ENCODE data around the gene CCDC178. TPM values are rescaled to one million over a fixed set of nuclear protein-coding genes. Genes with fewer than 3 reads are reported as not detected.

Gene CCDC178
- total RNA-seq, 1 donor: not detected

DNA sequence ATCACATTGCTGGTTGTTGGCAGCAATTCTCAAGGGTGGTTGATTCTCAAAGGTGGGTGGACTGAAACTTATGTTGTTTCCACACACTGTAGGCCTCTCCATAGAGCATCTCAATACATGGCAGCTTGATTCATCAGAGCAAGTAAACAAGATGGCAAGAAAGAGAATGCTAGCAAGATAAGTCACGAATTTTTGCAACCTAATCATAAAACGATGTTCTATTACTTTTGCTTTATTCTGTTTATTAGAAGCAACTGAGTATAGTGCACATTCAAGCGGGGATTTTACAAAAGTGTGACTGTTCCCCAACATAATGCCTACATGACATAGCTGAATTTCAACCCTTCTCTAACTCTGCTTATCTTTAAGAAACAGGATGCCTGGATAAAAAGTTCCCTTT is 136.2 kb downstream of the CCDC178 start:
- Histone ChIP-seq H3K4me1 (ENCODE audit: insufficient read depth, low read length) (no peaks in the 10 kb centered on the region), H3K27me3 (ENCODE audit: insufficient read depth, low read length) (no peaks in the 10 kb centered on the region), H3K9me3 (ENCODE audit: low read depth, low read length) (no peaks in the 10 kb centered on the region), H3K4me3 (ENCODE audit: low read length) (no peak overlapping the region)

GRCh38 chr18:33291539-33291938 is 149.0 kb downstream of the CCDC178 start:
- Histone ChIP-seq H3K4me1 (ENCODE audit: insufficient read depth, low read length) (no peaks in the 10 kb centered on the region), H3K27me3 (ENCODE audit: insufficient read depth, low read length) (no peaks in the 10 kb centered on the region), H3K9me3 (ENCODE audit: low read depth, low read length) (no peaks in the 10 kb centered on the region), H3K4me3 (ENCODE audit: low read length) (no peak overlapping the region)

DNA sequence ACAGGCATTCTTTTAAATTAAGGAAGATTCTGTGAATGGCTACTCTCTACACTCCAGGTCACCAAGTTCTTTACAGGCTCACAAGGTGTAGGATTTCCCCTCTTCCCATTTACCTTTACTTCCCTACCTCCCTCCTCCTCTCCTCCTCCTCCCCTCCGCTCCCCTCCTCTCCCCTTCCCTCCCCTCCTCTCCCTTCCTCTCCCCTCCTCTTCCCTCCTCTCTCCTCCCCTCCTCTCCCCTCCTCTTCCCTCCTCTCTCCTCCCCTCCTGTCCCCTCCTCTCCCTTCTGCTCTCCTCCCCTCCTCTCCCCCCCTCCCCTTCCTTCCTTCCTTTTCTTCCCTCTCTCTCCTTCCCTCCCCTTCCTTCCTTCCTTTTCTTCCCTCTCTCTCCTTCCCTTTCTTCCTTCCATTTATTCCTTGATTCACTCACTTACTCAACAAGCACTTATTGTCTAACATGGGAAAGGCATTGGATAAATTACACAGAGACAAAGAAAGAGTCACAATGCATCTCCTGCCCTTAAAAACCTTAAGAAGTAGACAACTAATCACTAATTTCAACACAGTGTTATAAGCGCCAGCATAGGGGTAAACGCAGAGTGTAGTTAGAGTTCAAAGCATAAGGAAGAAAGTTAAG is 152.3 kb downstream of the CCDC178 start:
- H3K9me3 ChIP-seq (ENCODE audit: low read depth, low read length): no peaks in the 10 kb centered on the region
- H3K4me3 ChIP-seq (ENCODE audit: low read length): no peak overlapping the region
- H3K4me1 ChIP-seq (ENCODE audit: insufficient read depth, low read length): no peaks in the 10 kb centered on the region
- no peaks in the 10 kb centered on the region for H3K27me3 ChIP-seq (ENCODE audit: insufficient read depth, low read length)

- H3K27me3 ChIP-seq (ENCODE audit: insufficient read depth, low read length): no peaks in the 10 kb centered on the region
- H3K4me3 ChIP-seq (ENCODE audit: low read length): no peak overlapping the region
- no peaks in the 10 kb centered on the region for H3K4me1 ChIP-seq (ENCODE audit: insufficient read depth, low read length)
- H3K9me3 ChIP-seq (ENCODE audit: low read depth, low read length): no peaks in the 10 kb centered on the region
Observed at GRCh38 chr18:33282709-33283333, 157.7 kb downstream of the CCDC178 start.

- Histone ChIP-seq H3K9me3 (ENCODE audit: low read depth, low read length) (no peaks in the 10 kb centered on the region), H3K27me3 (ENCODE audit: insufficient read depth, low read length) (no peaks in the 10 kb centered on the region), H3K4me1 (ENCODE audit: insufficient read depth, low read length) (no peaks in the 10 kb centered on the region), H3K4me3 (ENCODE audit: low read length) (no peak overlapping the region)
Observed at GRCh38 chr18:33282142-33282541, 158.4 kb downstream of the CCDC178 start.

DNA sequence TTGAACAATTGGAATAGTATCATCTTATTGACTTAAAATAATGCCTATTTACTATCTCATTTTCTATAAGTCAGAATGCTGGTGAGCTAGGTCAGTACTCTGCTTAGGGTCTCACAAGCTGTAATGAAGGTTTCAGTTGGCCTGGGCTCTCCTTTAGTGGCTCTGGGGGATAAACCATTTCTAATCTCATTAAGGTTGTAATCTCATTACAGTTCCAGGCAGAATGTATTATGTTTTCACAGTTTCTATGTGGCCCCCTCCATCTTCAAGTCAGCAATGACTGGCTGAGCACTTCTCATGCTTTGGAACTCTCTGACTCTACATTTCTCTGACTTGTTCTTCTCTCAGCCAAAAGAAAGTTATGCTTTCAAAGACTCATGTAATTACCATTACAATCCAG is 163.1 kb downstream of the CCDC178 start:
- no peaks in the 10 kb centered on the region for H3K9me3 ChIP-seq (ENCODE audit: low read depth, low read length)
- H3K27me3 ChIP-seq (ENCODE audit: insufficient read depth, low read length): no peaks in the 10 kb centered on the region
- no peak overlapping the region for H3K4me3 ChIP-seq (ENCODE audit: low read length)
- H3K4me1 ChIP-seq (ENCODE audit: insufficient read depth, low read length): no peaks in the 10 kb centered on the region

DNA sequence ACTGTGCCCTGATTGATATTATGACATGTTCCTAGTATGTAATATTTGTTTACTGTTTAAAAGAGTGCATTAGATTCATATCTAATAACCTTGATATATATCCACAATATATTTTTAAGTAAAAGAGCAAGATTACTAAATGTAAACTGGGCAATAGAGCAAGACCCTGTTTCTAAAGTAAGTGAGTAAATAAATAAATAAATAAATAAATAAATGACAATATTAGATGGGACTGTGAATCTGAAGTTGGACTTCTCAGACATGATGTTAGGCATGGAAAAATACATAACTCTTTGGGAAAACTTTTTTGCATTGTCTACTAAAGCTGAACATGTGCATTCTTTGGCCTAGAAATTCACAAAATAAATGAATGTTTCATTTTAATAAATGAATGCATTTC is 164.7 kb downstream of the CCDC178 start:
- Histone ChIP-seq H3K4me3 (ENCODE audit: low read length) (no peak overlapping the region), H3K4me1 (ENCODE audit: insufficient read depth, low read length) (no peaks in the 10 kb centered on the region), H3K27me3 (ENCODE audit: insufficient read depth, low read length) (no peaks in the 10 kb centered on the region), H3K9me3 (ENCODE audit: low read depth, low read length) (no peaks in the 10 kb centered on the region)

DNA sequence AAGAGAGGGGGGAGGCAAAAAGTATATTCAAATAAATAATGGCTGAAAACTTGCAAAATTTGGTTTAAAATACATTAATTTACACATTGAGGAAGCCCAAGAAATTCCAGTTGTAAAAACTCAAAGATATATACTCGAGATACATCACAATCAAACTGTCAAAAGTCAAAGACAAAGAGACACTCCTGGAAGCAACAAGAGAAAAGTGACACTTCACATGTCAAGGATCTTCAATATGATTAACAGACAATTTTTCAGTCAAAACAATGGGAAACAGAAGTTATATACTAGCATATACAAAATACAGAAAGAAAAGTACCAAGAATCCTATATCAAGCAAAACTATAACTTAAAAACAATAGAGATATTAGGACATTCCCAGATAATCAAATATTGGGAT is 170.2 kb downstream of the CCDC178 start:
- H3K27me3 ChIP-seq (ENCODE audit: insufficient read depth, low read length): no peaks in the 10 kb centered on the region
- H3K4me1 ChIP-seq (ENCODE audit: insufficient read depth, low read length): no peaks in the 10 kb centered on the region
- H3K9me3 ChIP-seq (ENCODE audit: low read depth, low read length): no peaks in the 10 kb centered on the region
- no peak overlapping the region for H3K4me3 ChIP-seq (ENCODE audit: low read length)

- Histone ChIP-seq H3K9me3 (ENCODE audit: low read depth, low read length) (no peaks in the 10 kb centered on the region), H3K4me1 (ENCODE audit: insufficient read depth, low read length) (no peaks in the 10 kb centered on the region), H3K4me3 (ENCODE audit: low read length) (no peak overlapping the region), H3K27me3 (ENCODE audit: insufficient read depth, low read length) (no peaks in the 10 kb centered on the region)
Observed at GRCh38 chr18:33269223-33269622, 171.3 kb downstream of the CCDC178 start.

GRCh38 chr18:33264566-33264965 is 176.0 kb downstream of the CCDC178 start:
- Histone ChIP-seq H3K4me3 (ENCODE audit: low read length) (no peak overlapping the region), H3K27me3 (ENCODE audit: insufficient read depth, low read length) (no peaks in the 10 kb centered on the region), H3K9me3 (ENCODE audit: low read depth, low read length) (no peaks in the 10 kb centered on the region), H3K4me1 (ENCODE audit: insufficient read depth, low read length) (no peaks in the 10 kb centered on the region)

GRCh38 chr18:33239298-33239697 is 201.2 kb downstream of the CCDC178 start:
- Histone ChIP-seq H3K27me3 (ENCODE audit: insufficient read depth, low read length) (no peaks in the 10 kb centered on the region), H3K4me1 (ENCODE audit: insufficient read depth, low read length) (no peaks in the 10 kb centered on the region), H3K9me3 (ENCODE audit: low read depth, low read length) (peaks cover 15% of the 10 kb centered on the region), H3K4me3 (ENCODE audit: low read length) (no peak overlapping the region)

DNA sequence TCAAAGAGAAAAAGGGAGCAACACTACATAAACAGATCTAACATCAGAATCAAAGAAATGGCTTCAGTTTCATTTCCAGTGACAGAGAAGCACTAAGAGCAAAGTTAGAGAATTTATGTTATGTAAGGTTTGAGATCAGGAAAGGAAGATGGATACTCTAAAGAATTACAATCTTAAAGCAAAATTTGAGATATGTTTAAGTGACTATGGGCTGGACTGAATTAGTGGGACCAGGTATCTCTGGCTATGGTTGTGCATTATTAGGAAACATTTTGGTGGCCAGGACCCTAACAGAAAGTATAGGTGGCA is 208.2 kb downstream of the CCDC178 start:
- no peak overlapping the region for H3K4me3 ChIP-seq (ENCODE audit: low read length)
- no peaks in the 10 kb centered on the region for H3K9me3 ChIP-seq (ENCODE audit: low read depth, low read length)
- H3K4me1 ChIP-seq (ENCODE audit: insufficient read depth, low read length): no peaks in the 10 kb centered on the region
- no peaks in the 10 kb centered on the region for H3K27me3 ChIP-seq (ENCODE audit: insufficient read depth, low read length)

GRCh38 chr18:33231474-33232317 is 208.8 kb downstream of the CCDC178 start:
- H3K9me3 ChIP-seq (ENCODE audit: low read depth, low read length): no peaks in the 10 kb centered on the region
- no peaks in the 10 kb centered on the region for H3K4me1 ChIP-seq (ENCODE audit: insufficient read depth, low read length)
- H3K27me3 ChIP-seq (ENCODE audit: insufficient read depth, low read length): no peaks in the 10 kb centered on the region
- no peak overlapping the region for H3K4me3 ChIP-seq (ENCODE audit: low read length)

- H3K4me3 ChIP-seq (ENCODE audit: low read length): no peak overlapping the region
- no peaks in the 10 kb centered on the region for H3K4me1 ChIP-seq (ENCODE audit: insufficient read depth, low read length)
- H3K27me3 ChIP-seq (ENCODE audit: insufficient read depth, low read length): no peaks in the 10 kb centered on the region
- H3K9me3 ChIP-seq (ENCODE audit: low read depth, low read length): no peaks in the 10 kb centered on the region
Observed at GRCh38 chr18:33212363-33212762, 228.2 kb downstream of the CCDC178 start.

- Histone ChIP-seq H3K27me3 (ENCODE audit: insufficient read depth, low read length) (no peaks in the 10 kb centered on the region), H3K9me3 (ENCODE audit: low read depth, low read length) (no peaks in the 10 kb centered on the region), H3K4me1 (ENCODE audit: insufficient read depth, low read length) (no peaks in the 10 kb centered on the region), H3K4me3 (ENCODE audit: low read length) (no peak overlapping the region)
Observed at GRCh38 chr18:33210575-33211189, 229.8 kb downstream of the CCDC178 start.

Measured in mononuclear cell (primary cell).